HEK293 (cell line): ENCODE measurements around the gene CAMK2N2.

Source experiments
- YY1 ChIP-seq: fragments of 450-650 bp; formaldehyde crosslinking; IDR thresholded peaks from 2 replicates; pipeline ENCODE4 v1.5.1; 2018; ENCODE audit warnings: missing biosample characterization, missing genetic modification characterization
- ZNF10 ChIP-seq: fragments of 450-650 bp; formaldehyde crosslinking; IDR thresholded peaks from 2 replicates; pipeline ENCODE4 v1.5.1; 2017; ENCODE audit warnings: missing biosample characterization, missing genetic modification characterization
- ZNF157 ChIP-seq: fragments of 450-650 bp; formaldehyde crosslinking; IDR thresholded peaks from 2 replicates; pipeline ENCODE4 v1.5.1; 2016; ENCODE audit warnings: missing biosample characterization, missing genetic modification characterization
- ZNF2 ChIP-seq: fragments of 450-650 bp; formaldehyde crosslinking; IDR thresholded peaks from 2 replicates; pipeline ENCODE4 v1.5.1; 2016; ENCODE audit warnings: missing biosample characterization, missing genetic modification characterization
- TF ChIP-seq, protein P1 (sequence below): fragments of 450-650 bp; formaldehyde crosslinking; IDR thresholded peaks from 2 replicates; pipeline ENCODE4 v1.5.1; 2016; ENCODE audit warnings: missing biosample characterization, missing genetic modification characterization
- TF ChIP-seq, protein P2 (sequence below): fragments of 450-650 bp; formaldehyde crosslinking; IDR thresholded peaks from 2 replicates; pipeline ENCODE4 v1.5.1; 2016; ENCODE audit warnings: missing biosample characterization, missing genetic modification characterization

DNA sequence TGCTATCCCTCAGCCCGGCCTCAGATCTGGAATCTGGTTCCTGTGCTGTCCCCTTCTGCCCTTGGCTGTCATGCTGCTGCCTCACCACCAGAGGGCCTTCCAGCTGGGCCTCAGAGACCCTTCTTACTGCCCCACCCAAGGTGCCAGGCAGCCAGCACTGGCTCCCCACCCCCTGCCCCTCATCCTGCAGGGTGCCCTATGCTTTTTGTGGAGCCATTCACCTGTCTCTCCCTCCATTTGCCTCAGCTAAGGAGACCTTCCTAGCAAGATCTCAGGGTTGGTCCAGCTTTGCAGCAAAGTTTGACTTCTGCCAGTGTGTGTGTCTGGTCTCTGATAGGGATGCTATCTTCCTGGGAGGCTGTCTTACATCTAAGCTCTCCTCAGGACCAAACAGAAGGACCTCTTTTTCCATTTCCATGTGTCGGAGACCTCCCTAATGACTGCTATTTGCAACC lies 33.8 kb downstream of the CAMK2N2 start:
- no peak for TF ChIP-seq YY1 (tag by site-specific recombination)
- no peak for TF ChIP-seq ZNF157 (tag by site-specific recombination)
- TF ChIP-seq, protein P1, sequence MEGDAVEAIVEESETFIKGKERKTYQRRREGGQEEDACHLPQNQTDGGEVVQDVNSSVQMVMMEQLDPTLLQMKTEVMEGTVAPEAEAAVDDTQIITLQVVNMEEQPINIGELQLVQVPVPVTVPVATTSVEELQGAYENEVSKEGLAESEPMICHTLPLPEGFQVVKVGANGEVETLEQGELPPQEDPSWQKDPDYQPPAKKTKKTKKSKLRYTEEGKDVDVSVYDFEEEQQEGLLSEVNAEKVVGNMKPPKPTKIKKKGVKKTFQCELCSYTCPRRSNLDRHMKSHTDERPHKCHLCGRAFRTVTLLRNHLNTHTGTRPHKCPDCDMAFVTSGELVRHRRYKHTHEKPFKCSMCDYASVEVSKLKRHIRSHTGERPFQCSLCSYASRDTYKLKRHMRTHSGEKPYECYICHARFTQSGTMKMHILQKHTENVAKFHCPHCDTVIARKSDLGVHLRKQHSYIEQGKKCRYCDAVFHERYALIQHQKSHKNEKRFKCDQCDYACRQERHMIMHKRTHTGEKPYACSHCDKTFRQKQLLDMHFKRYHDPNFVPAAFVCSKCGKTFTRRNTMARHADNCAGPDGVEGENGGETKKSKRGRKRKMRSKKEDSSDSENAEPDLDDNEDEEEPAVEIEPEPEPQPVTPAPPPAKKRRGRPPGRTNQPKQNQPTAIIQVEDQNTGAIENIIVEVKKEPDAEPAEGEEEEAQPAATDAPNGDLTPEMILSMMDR (tag by site-specific recombination) = no peak
- TF ChIP-seq ZNF2 = no peak
- TF ChIP-seq ZNF10 = no peak
- TF ChIP-seq, protein P2, sequence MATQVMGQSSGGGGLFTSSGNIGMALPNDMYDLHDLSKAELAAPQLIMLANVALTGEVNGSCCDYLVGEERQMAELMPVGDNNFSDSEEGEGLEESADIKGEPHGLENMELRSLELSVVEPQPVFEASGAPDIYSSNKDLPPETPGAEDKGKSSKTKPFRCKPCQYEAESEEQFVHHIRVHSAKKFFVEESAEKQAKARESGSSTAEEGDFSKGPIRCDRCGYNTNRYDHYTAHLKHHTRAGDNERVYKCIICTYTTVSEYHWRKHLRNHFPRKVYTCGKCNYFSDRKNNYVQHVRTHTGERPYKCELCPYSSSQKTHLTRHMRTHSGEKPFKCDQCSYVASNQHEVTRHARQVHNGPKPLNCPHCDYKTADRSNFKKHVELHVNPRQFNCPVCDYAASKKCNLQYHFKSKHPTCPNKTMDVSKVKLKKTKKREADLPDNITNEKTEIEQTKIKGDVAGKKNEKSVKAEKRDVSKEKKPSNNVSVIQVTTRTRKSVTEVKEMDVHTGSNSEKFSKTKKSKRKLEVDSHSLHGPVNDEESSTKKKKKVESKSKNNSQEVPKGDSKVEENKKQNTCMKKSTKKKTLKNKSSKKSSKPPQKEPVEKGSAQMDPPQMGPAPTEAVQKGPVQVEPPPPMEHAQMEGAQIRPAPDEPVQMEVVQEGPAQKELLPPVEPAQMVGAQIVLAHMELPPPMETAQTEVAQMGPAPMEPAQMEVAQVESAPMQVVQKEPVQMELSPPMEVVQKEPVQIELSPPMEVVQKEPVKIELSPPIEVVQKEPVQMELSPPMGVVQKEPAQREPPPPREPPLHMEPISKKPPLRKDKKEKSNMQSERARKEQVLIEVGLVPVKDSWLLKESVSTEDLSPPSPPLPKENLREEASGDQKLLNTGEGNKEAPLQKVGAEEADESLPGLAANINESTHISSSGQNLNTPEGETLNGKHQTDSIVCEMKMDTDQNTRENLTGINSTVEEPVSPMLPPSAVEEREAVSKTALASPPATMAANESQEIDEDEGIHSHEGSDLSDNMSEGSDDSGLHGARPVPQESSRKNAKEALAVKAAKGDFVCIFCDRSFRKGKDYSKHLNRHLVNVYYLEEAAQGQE = no peak
